Measurements from ENCODE around the gene PTPRM. TPM values are rescaled to one million over a fixed set of nuclear protein-coding genes. Genes with fewer than 3 reads are reported as not detected.

Gene PTPRM
- total RNA-seq, 1 experiment from 2014 or later = 6.2 TPM

DNA sequence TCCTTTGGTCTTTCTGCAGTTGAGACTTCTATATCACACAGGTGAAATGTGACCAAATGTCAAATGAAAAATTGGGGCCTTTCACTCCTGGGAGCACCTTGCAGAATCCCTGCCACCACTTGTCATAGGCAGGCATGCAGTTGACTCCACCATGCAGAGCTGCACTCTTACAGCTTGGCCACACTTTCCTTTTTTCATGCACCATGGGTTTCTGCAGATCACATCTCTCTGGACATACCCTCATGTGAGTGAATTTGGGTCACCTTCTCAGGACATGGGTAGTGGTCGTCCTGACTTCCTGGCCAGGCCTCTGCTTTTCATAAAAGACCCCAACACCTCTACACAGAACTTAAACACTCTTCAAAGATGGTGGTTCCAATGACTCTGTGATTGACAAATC is 887.0 kb downstream of the PTPRM start:
- Histone ChIP-seq H3K27ac (ENCODE audit: insufficient read length, low read depth, low read length) (no peak overlapping the region), H2BK15ac (ENCODE audit: low read depth, low read length) (no peak overlapping the region), H3K14ac (ENCODE audit: insufficient read depth, low read length) (no peak overlapping the region), H2BK12ac (ENCODE audit: insufficient read length, low read depth, low read length) (no peak overlapping the region), H3K9ac (ENCODE audit: extremely low read depth, insufficient read length, low read length) (no peak overlapping the region), H3K18ac (ENCODE audit: insufficient read length, low read depth, low read length) (no peak overlapping the region), H4K20me1 (ENCODE audit: control insufficient read depth, insufficient read depth, insufficient read length) (no peaks in the 10 kb centered on the region), H3K79me2 (ENCODE audit: insufficient read depth, low read length) (no peaks in the 10 kb centered on the region), H2AK5ac (ENCODE audit: insufficient read length, low read length) (no peak overlapping the region), H4K8ac (replicated peaks; ENCODE audit: insufficient read length, low read depth, low read length) (no peak overlapping the region), H2BK120ac (ENCODE audit: low read depth, low read length, poor library complexity, severe bottlenecking) (no peak overlapping the region), H3K4me1 (ENCODE audit: insufficient read depth, low read length) (no peaks in the 10 kb centered on the region), H2BK20ac (ENCODE audit: low read depth, low read length, poor library complexity, severe bottlenecking) (no peak overlapping the region), H3K23me2 (ENCODE audit: insufficient read length, low read depth, low read length, poor library complexity, severe bottlenecking) (no peaks in the 10 kb centered on the region), H3K9me3 (ENCODE audit: control insufficient read depth, low read depth, low read length) (no peaks in the 10 kb centered on the region), H4K91ac (ENCODE audit: insufficient read length, low read depth, low read length) (no peak overlapping the region), H3K27me3 (ENCODE audit: insufficient read depth, low read length) (no peaks in the 10 kb centered on the region), H3K4me2 (ENCODE audit: insufficient read depth, insufficient read length, low read length) (no peak overlapping the region), H3K79me1 (ENCODE audit: insufficient read depth, low read depth, low read length, poor library complexity, severe bottlenecking) (no peaks in the 10 kb centered on the region), H3T11ph (ENCODE audit: low read length) (no peak overlapping the region), H3K56ac (ENCODE audit: insufficient read length, low read depth, low read length) (no peak overlapping the region), H4K5ac (ENCODE audit: insufficient read length, low read depth, low read length) (no peak overlapping the region), H3K23ac (ENCODE audit: insufficient read length, low read depth, low read length) (no peak overlapping the region), H2BK5ac (ENCODE audit: insufficient read length, low read length) (no peak overlapping the region), H3K4ac (ENCODE audit: low read depth, low read length) (no peak overlapping the region), H2AFZ (ENCODE audit: low read length) (no peak overlapping the region)
- Mint-ChIP-seq H3K27ac (no peak overlapping the region), H3K4me1 (peaks cover 0 to 2% of the 10 kb centered on the region in 2 experiments; a peak in 1 of 4 replicates), H3K27me3 (ENCODE audit: low read depth) (no peaks in the 10 kb centered on the region), H3K9me3 (no peaks in the 10 kb centered on the region; a peak in 1 of 5 replicates), H3K36me3 (ENCODE audit: insufficient read depth in 1 of 3, low read depth in 3 of 3) (no peaks in the 10 kb centered on the region; a peak in 1 of 7 replicates), H3K4me3 (no peak overlapping the region)
- TF ChIP-seq, protein P1, sequence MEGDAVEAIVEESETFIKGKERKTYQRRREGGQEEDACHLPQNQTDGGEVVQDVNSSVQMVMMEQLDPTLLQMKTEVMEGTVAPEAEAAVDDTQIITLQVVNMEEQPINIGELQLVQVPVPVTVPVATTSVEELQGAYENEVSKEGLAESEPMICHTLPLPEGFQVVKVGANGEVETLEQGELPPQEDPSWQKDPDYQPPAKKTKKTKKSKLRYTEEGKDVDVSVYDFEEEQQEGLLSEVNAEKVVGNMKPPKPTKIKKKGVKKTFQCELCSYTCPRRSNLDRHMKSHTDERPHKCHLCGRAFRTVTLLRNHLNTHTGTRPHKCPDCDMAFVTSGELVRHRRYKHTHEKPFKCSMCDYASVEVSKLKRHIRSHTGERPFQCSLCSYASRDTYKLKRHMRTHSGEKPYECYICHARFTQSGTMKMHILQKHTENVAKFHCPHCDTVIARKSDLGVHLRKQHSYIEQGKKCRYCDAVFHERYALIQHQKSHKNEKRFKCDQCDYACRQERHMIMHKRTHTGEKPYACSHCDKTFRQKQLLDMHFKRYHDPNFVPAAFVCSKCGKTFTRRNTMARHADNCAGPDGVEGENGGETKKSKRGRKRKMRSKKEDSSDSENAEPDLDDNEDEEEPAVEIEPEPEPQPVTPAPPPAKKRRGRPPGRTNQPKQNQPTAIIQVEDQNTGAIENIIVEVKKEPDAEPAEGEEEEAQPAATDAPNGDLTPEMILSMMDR (conservative IDR thresholded peaks at IDR 0.05) = no peak
- no peak for DNase-seq
- no CpG with 5 or more reads among the region's 1 CpG for WGBS (ENCODE audit: extremely low coverage, insufficient read length, low lambda C conversion rate)
